Erythroblast (primary cell): Measurements from ENCODE around the gene KIFC3.

Experiments used
- GATA1 ChIP-seq: IDR thresholded peaks from 2 replicates; pipeline ENCODE4 v1.6.1; 2011; ENCODE audit warnings: low read depth, mild to moderate bottlenecking, control low read depth, low read length, moderate library complexity
- POLR2A ChIP-seq: IDR thresholded peaks from 2 replicates; pipeline ENCODE4 v1.6.1; 2011; ENCODE audit warnings: mild to moderate bottlenecking, low read length

DNA sequence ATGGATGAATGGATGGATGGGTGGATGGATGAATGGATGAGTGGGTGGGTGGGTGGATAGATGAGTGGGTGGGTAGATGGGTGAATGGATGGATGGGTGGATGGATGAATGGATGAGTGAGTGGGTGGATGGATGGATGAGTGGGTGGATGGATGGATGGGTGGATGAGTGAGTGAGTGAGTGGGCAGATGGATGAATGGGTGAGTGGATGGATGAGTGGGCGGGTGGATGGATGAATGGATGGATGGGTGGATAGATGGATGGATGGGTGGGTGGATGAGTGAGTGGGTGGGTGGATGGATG, 73.2 kb downstream of the KIFC3 start:
- TF ChIP-seq POLR2A (no peak), GATA1 (no peak)
